ENCODE data around the gene PSMC4.
"Not testable (repeated sequence)": the region's sequence is repeated elsewhere in the genome, so short reads cannot be mapped to it uniquely, and the experiment has no call there.

PSMC4 gene

DNA sequence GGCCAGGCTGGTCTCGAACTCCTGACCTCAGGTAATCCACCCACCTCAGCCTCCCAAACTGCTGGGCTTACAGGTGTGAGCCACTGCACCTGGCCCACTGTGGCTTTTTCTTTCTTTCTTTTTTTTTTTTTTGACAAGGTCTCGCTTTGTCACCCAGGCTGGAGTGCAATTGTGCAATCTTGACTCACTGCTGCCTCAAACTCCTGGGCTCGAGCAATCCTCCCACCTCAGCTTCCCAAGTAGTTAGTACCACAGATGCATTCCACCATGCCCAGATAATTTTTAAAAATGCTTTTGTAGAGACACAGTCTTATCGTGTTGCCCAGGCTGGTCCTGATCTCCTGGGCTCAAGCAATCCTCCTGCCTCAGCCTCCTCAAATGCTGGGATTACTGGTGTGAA, 24.4 kb upstream of the PSMC4 start:
- DNase-seq (ENCODE audit: low spot score), result no peak

DNA sequence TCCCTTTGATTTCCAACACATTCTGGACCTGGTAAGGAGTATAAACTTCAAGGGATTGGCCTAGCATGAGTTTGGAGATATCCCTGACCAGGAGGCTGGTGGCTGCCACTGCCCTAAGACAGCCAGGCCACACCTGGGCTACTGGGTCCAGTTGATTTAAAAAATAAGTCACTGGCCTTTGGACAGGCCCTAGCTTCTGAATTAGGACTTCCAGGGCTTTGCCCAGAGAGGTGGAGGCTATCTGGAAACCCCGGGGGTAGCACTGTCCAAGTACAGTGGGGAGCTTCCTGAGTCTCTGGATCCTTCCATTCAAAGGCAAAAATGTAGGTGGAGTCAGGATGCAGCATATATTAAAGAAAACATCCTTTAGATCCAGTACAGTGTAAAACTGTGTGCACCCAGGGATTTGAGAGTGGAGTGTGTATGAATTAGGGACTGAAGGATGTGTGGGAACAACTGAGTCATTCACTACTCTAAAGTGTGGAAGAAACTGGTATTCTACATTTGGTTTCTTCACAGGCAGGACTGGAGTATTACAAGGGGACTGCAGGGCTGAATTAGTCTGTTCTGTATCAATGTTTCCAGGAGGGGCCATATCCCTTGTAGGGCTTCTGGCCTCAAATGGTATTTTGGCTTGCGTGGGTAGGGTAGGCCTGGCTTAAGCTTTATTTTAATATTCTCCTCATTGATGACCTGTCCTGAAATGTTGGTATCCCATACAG, 21.8 kb upstream of the PSMC4 start:
- no peak for DNase-seq (ENCODE audit: low spot score)

DNA sequence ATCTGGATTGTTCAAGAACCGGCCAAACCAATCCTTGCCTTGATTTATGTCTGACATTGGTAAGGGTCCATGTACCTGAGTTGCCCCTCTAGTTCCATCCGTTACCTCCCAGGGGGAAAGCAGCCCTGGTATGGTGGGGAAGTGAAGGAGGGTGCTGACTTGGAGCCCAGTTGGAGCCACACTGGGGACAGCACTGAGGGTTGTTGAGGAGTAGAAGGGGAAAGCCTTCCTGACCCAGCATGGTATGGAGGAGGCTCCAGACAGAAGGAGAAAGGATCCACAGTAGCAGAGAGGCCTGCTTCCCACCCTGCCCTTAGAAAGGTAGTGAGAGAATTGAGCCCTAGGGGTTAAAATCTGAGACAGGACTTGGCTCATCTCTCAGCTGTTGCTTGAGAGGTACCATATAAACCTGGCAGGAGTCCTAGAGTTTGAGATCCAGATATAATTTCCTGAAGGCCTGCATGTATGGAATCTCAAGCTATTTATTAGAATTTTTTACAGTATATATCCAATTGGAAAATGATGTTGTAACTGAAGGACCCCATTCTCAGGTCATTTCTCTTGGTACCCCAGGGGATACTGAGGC, 19.8 kb upstream of the PSMC4 start:
- no peak for DNase-seq (ENCODE audit: low spot score)

DNA sequence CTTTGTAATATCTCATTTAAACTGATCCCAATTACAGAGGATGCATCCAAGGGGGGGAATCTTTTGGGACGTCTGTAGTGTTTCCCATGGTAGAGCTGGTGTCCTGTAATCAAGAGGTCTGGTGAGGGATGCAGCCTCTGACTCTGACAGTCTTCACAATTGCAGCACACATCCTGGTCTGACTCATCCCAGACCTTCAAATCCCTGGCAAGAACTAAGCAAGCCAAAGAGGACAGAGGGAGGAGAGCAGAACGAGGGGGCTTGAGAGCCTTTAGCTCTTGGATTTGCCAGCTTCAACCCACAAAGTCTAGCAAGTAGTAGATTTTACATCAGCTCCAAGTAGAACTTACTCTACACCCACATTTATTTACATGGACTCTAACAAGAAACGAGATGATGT, 19.3 kb upstream of the PSMC4 start:
- no peak for DNase-seq (ENCODE audit: low spot score)

DNA sequence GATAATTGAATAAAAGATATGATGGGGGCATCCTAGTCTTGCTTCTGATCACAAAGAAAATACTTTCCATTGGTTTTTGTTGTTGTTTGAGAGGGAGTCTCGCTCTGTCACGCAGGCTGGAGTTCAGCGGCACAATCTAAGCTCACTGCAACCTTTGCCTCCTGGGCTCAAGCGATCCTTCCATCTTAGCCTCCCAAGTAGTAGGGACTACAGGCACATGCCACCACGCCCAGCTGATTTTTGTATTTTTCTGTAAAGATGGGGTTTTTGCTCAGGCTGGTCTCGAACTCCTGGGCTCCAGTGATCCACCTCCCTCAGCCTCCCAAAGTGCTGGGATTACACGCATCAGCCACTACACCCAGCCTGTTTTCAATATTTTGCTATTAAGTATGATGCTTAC, 17.1 kb upstream of the PSMC4 start:
- no peak for DNase-seq (ENCODE audit: low spot score)

DNA sequence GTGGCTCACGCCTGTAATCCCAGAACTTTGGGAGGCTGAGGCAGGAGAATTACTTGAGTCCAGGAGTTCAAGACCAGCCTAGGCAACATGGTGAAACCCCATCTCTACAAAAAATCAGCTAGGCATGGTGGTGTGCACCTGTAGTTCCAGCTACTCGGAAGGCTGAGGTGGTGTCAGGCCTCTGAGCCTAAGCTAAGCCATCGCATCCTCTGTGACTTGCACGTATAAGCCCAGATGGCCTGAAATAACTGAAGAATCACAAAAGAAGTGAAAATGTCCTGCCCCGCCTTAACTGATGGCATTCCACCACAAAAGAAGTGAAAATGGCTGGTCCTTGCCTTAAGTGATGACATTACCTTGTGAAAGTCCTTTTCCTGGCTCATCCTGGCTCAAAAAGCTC, 13.1 kb upstream of the PSMC4 start:
- not testable (repeated sequence) for DNase-seq (ENCODE audit: low spot score)

DNA sequence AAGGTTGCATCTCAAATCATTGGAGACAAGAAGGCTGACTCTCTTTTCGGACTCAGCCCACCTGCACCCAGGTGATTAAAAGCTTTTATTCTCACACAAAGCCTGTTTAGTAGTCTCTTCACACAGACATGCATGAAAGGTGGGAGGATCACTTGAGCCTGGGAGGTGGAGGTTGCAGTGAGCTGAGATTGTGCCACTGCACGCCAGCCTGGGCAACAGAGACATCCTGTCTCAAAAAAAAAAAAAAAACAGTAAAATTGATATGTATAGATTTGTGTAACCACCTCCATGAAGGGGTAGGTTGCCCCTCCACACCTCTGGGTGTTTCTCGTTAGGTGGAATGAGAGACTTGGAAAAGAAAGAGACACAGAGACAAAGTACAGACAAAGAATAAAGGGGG, 12.0 kb upstream of the PSMC4 start:
- not testable (repeated sequence) for DNase-seq (ENCODE audit: low spot score)

DNA sequence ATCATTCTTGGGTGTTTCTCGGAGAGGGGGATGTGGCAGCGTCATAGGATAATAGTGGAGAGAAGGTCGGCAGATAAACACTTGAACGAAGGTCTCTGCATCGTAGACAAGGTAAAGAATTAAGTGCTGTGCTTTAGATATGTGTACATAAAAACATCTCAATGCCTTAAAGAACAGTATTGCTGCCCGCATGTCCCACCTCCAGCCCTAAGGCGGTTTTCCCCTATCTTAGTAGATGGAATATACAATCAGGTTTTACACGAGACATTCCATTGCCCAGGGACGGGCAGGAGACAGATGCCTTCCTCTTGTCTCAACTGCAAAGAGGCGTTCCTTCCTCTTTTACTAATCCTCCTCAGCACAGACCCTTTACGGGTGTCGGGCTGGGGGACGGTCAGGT, 11.6 kb upstream of the PSMC4 start:
- not testable (repeated sequence) for DNase-seq (ENCODE audit: low spot score)

DNA sequence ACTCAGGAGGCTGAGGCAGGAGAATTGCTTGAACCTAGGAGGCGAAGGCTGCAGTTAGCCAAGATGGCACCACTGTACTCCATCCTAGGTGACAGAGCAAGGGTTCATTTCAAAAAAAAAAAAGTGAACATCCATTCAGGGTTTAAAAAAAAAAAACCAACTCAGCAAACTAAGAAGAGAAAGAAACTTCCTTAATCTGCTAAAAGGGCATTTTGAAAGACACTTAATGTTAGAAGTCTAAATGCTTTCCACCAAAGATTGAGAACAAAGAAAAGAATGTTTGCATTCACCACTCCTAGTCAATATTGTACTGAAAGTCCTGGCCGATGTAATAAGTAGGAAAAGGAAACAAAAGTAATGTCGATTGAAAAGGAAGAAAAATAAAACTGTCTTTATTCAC, 7.1 kb upstream of the PSMC4 start:
- no peak for DNase-seq (ENCODE audit: low spot score)

DNA sequence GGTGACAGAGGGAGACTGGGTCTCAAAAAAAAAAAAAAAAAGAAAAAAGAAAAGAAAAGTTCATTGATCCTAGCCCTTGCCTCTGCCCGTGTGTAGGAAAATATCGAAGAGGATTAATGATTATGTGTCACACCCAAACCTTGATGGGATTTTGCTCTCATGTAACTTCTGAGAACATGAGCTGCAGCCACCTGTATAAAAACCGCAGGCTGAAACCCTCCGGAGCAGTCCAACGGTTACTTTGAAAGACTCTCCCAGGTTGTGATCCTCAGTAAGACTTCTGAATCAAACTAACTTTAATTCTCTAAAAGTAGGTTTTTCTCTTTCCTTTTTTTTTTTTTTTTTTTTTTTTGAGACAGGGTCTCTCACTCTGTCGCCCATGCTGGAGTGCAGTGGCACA, 4.3 kb upstream of the PSMC4 start:
- DNase-seq (ENCODE audit: low spot score), result no peak

DNA sequence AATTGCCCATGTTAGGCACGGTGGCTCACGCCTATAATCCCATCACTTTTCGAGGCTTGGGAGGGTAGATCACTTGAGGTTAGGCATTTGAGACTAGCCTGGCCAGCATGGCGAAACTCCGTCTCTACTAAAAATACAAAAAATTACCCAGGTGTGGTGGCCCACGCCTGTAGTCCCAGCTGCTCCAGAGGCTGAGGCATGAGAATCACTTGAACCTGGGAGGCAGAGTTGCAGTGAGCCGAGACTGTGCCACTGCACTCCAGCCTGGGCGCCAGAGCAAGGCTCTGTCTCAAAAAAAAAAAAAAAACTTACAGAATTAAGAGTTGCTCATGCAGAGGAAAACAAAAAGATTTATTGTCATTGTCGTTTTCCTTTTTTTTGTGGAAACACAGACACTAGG, 3.4 kb upstream of the PSMC4 start:
- DNase-seq (ENCODE audit: low spot score), result no peak

DNA sequence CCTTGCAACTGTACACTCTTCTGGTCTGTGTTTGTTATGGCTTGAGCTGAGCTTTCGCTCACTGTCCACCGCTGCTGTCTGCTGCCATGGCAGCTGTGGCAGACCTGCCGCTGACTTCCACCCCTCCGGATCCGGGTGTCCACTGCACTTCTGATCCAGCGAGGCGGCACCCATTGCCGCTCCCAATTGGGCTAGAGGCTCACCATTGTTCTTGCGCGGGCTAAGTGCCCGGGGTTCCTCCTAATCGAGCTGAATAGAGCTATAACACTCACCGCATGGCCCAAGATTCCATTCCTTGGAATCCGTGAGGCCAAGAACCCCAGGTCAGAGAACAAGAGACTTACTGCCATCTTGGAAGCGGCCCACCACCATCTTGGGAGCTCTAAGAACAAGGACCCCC, 2.2 kb upstream of the PSMC4 start:
- no peak for DNase-seq (ENCODE audit: low spot score)

DNA sequence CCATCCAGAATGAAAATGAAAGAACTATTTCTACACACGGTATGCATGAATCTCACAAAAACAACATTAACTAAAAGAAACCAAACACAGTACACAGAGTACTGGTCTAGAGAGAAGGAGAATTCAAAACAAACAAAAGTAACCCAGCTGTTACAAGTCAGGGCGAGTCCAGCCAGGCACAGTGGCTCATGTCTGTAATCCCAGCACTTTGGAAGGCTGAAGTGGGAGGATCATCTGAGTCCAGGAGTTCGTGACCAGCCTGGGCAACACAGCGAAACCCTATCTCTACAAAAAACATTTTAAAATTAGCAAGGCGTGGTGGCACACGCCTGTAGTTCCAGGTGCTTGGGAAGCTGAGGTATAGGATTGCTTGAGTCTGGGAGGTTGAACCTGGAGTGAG, 1.7 kb upstream of the PSMC4 start:
- no peak for DNase-seq (ENCODE audit: low spot score)

DNA sequence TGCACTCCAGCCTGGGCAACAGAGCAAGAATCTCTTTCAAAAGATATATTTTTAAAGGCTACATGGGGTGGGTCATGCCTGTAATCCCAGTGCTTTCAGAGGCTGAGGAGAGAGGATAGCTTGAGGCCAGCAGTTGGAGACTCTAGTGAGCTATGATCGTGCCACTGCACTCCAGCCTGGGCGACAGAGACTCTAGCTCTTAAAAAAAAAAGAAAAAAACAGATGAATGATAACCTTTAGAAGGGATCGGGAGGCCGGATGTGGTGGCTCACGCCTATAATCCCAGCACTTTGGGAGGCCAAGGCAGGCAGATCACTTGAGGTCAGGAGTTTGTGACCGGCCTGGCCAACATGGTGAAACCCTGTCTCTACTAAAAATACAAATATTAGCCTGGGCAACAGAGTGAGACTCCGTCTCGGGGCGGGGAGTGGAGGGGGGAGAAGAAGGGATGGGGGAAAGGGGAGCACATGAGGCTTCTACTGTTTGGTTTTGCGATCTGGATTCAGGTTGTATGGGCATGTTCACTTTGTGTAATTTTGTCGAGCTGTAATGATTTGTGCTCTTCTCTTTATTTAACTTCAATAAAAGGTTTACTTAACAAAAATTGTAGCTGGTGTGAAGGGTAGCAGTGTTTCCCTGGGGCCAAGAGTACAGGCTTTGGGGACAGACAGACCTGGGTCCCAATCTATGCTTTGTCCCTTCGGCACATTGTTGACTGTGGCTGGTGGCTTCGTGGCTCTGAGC, 1.1 kb upstream of the PSMC4 start:
- DNase-seq (ENCODE audit: low spot score), result no peak

DNA sequence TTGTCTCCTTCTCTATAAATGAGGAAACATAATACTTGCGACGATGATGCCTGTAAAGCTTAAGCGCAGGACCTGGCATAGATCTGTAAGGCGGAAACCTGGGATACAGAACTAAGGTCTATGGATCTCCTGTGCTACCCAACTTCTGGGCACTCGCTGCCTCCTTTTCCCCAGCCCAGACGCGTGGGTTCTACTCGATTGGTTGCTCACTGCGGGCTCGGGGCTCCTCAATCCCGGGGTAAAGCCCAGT, 615 bp upstream of the PSMC4 start:
- peak; percentile 70 for DNase-seq (ENCODE audit: low spot score)

DNA sequence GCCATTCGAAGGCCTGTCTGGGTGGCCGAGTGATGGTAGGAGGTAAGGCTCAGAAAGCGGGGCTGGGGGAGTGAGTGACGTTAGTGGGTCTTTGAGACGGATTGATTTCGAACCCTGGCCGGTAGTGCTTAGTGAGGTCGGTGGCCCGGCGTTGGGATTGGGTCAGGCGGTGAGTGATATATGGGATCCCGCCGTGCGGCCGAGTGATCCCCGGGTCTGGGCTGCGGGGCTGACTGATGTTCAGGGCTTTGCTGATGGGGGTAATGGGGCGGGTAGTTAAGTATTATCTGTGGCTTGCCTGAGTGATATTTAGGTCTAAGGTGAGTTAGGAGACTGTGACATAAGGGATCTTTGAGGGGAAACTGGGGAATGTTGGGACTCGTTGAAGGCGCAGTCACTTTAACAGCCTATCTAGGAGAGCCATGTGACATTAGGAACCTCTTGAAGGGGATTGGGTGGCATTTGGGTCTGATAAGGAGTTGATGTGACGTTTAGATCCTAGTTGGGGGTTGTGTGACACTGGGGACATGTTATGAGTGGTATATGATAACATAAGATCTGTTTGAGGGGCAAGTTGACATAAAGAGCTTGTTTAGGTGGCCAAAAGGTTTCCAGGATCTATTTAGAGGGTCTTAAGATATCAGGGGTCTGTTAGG, 543 bp downstream of the PSMC4 start:
- DNase-seq (ENCODE audit: low spot score), result no peak

DNA sequence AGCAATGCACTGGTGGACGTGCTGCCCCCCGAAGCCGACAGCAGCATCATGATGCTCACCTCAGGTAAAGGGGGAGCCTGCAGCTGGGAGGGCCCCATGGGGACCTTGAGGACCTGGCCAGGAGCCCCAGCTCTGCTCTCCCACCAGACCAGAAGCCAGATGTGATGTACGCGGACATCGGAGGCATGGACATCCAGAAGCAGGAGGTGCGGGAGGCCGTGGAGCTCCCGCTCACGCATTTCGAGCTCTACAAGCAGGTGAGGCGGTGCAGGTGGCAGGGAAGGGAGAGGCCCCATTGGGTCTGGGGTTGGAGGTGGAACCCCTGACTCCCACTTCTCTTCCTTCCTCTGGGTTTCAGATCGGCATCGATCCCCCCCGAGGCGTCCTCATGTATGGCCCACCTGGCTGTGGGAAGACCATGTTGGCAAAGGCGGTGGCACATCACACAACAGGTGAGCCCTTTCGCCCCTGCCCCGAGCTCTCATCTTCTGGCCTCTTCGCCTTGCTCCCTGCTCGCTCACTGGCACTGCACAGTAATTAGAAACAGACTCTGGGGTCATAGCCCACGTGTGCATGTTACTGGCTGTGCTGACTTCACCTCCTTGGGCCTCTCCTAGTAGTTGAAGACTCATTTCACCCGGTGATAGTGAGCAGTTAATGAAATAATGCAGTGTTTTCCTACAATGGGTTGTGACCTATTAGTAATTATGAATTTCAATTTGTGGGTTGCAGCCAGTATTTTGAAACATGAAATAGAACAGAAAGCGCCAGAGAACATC, 3.6 kb downstream of the PSMC4 start:
- no peak for DNase-seq (ENCODE audit: low spot score)

DNA sequence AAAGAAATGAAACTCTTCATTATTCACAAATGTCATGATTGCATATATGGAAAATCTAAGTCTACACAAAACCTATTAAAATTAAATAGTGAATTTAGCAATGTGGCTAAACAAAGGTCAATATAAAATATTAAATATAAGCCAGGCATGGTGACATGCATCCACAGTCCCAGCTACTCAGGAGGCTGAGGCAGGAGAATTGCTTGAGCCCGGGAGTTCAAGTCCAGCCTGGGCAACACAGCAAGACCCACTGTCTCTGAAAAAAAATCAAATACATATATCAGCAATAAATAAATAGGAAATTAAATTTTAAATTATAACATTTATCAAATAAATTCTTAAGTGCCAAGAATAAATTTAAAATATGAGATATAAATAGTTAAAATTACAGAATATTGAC, 11.9 kb downstream of the PSMC4 start:
- DNase-seq (ENCODE audit: low spot score), result no peak

DNA sequence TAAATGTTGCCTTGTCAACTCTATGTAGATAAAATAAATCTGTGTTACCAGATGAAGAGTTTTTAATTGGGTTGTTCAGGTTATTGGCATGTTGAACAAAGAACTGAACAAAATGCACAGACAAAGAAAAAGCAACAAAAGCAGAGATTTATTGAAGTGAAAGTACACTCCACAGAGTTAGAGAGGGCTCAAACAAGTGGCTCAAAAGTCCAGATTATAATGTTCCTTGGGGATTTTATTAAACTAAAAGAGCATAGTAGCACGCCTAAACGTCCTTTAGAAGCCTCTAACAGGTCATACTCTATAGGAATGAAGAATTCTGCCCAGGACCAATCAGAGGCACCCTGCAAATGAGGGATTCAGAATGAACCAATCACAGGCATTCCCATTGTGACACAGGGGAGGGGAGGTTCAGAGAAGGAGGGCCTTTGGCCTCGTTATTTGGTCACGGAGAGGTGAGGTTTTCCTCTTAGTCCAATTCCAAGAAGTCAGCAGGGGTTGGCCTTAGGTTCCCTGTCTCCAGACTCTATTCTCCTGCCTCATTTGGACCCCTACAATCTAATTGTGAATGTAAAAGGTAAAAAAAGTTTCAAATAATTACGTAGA, 12.8 kb downstream of the PSMC4 start:
- DNase-seq (ENCODE audit: low spot score), result no peak

DNA sequence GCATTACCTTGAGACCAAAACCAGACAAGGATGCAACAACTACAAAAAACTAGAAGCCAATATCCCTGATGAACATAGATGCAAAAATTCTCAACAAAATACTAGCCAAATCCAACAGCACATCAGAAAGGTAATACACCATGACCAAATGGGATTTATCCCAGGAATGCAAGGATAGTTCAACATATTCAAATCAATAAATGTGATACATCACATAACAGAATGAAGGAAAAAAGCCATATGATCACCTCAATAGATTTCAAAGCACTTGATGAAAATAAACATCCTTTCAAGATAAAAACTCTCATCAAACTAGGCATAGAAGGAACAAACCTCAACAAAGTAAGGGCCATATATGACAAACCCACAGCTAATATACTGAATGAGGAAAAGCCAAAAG, 15.7 kb downstream of the PSMC4 start:
- no peak for DNase-seq (ENCODE audit: low spot score)

DNA sequence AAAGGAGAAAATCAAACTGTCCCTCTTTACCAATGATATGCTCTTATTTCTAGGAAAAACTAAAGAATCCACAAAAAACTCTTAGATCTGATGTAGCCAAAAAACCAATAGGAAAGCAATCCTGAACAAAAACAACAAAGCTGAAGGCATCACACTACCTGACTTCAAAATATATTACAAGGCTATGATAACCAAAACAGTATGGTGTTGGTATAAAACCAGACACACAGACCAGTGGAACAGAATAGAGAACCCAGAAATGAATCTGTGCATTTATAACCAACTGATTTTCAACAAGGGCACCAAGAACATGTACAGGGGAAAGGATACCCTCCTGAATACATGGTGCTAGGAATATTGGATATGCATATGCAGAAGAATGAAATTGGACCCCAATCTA, 16.2 kb downstream of the PSMC4 start:
- no peak for DNase-seq (ENCODE audit: low spot score)

DNA sequence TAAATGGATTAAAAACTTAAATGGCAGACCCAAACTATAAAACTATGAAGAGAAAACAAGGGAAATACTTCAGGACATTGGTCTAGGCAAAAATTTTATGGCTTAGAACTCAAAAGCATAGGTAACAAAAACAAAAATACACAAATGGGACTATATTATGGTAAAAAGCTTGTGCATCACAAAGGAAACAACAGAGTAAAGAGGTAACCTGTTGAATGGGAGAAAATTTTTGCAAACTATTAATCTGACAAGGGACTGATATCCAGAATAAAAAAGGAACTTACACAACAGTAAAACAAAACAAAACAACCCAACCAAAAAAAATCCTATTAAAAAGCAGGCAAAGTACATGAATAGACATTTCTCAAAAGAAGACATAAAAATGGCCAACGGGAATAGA, 16.6 kb downstream of the PSMC4 start:
- no peak for DNase-seq (ENCODE audit: low spot score)
